HG03103 (cell line): ENCODE measurements around the gene ZFP69B.
A peak's percentile ranks its signal among the peaks of the same experiment; 100 is the strongest.
"Not testable (repeated sequence)": the region's sequence is repeated elsewhere in the genome, so short reads cannot be mapped to it uniquely, and the experiment has no call there.

ENCODE experiments used
- ATAC-seq: cut with Tn5 transposase; IDR thresholded peaks from one replicate; pipeline ENCODE4 v1.9.1; 2021; ENCODE audit warnings: low read depth; ENCODE audit not compliant: unreplicated experiment

The ZFP69B gene

GRCh38 chr1:40435471-40435870, 14.8 kb upstream of the ZFP69B start:
- no peak for ATAC-seq

- ATAC-seq: no peak
These were observed 14.4 kb upstream of the ZFP69B start for GRCh38 chr1:40435876-40436275.

DNA sequence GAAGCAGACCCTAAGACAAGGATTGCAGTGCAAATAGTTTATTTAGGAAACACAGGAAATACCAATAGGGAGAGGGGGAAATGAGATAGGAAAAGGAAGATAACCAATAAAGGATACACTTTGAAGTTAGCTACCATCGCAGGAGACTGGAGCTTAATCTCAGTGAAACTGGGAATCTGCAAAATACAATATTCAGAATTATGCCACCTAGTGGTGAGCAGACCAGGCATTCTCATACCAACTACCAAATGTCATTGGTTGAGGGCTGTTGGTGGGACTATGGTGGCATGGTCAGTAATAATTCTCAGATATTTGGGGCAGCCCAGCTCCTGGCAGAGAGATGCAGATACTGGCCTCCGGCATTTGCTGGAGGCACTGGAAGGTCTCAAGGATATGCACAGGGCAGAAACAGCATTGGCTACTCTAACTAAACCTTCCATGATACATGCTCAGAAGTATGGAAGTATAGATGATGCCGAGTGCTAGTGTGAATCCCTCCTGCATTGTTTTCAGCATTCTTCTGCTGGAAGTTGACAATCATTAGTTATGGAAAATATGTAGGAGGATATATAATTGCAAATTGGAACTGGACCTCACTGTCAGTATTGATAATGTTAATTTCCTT, 11.8 kb upstream of the ZFP69B start:
- no peak for ATAC-seq

DNA sequence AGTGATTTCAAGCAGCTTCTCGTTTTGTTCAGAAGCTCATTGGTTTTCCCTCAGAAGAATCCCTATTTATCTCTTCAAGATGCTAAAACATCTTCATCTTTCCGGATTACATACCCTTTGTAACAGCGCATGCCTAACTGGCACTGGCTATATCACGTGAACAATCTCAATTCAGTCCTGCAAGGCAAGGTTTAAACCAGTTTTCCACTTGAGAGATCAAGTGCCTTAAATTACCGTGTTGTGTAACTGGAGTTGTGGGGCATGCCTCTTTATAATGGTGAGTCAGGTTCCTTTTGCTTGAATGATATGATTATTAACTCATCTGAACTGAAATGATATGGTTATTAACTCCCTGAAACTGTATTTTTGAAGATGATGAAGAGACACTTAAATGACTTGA, 11.0 kb upstream of the ZFP69B start:
- ATAC-seq: no peak

DNA sequence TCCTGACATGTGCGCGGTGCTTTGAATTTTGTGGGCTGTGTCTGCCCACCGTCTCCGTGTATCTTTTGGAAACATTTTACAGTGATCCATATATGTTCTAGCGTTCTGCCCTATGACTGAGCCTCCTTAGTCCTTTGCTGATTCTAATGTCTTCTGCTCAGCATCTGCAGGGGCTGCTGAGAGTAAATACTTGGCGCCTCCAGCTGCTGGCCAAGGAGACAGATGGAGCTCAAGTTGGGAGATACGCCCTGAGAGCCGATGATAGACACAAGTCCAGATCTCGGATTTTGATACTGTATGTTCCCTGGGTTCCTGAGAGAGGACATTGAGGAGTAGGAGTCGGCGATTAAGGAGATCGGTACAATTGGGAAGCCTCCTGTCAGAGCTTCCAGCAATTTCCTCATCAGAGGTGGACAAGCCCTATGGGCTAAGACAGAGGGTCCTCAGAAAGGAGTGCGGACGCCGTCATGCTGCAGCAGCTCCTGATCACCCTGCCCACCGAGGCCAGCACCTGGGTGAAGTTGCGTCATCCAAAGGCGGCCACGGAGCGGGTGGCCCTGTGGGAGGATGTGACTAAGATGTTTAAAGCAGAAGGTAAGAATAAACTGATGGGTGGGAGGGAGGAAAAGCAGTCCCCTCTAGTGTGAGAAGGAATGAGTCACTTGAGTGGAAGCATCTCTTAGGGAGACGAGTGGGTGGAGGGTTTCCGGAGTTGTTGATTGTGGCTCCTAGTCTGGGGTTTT, 390 bp downstream of the ZFP69B start:
- no peak for ATAC-seq

GRCh38 chr1:40451238-40451585, 936 bp downstream of the ZFP69B start:
- no peak for ATAC-seq

DNA sequence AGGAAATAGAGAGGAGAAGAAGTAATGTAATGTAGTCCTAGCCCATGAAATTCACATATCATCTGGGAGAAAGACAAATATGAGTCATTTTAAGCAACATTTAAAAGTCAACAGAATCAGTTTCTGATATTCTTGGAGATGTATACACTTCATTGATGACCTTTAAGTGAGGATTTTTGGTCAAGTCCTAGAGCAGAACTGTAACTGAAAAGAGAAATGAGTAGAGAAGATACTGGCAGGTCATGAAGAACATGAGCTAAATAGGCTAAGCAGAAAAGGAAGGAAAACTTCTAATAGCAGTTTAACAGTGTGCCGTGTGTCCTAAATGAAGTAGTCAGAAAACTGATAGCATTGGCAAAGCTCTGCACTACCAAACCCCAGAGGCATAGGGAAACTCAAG, 4.6 kb downstream of the ZFP69B start:
- no peak for ATAC-seq

GRCh38 chr1:40462956-40463590, 12.8 kb downstream of the ZFP69B start:
- ATAC-seq: no peak

- no peak for ATAC-seq
These were observed 19.1 kb downstream of the ZFP69B start for GRCh38 chr1:40469327-40469726.

DNA sequence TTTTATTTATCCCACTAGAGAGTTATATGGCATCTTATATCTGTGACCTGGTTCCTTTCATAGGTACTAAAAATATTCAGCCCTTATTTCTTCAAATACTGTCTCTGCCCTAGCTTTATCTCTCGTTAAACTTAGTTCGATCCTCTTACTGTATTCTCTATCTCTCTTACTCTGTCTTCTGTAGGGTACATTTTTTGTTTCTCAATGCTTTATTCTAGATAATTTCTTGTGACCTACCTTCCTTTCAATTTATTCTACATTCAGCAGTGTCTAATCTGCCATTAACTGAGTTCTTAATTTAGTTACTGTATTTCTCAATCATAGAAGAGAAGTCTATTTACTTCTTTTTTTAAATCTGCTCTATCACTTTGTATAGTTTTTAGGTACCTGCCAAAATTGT, 25.0 kb downstream of the ZFP69B start:
- ATAC-seq: no peak

DNA sequence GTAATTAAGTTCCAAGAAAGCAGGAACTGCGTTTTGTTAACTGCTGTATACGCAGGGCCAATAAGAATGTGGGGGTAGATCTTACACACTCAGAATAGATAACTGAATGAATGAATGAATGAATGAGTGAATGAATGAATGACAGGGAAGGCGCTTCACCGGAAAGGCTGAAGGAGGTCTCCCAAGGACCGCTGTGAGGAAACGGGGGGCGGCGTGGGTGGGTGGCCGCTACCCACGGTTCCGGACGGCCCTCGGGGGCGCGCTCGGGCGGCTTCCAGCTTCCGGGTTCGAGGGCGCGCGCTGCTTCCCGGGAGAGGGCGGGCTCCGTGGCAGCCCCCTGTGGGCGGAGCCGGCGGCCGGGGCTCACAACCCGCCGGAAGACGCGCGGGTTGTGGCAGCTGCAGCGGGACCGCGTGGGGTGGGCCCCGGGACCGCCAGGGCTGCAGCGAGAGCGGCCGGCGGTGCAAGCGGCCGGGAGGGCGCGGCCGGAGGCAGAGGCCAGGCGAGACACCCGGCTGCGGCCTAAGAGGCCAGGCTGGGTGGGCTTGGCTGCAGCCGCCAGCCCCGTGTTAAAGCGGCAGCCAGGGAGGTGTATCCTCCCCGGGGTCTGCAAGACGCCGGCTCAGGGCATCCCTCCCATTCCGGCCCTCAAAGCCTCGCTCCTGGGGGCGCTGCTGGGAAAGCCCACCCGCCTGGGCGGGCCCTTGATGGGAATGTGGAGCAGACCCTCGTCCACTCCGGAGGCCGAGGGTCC, 26.8 kb downstream of the ZFP69B start, which contains the start of gene ZFP69:
Gene ZFP69, plus strand, starts transcription at position 367 of the 754 bp plus-strand sequence. CDS start 2,072 bp downstream, outside the sequence.
- ATAC-seq: peak; percentile 74

DNA sequence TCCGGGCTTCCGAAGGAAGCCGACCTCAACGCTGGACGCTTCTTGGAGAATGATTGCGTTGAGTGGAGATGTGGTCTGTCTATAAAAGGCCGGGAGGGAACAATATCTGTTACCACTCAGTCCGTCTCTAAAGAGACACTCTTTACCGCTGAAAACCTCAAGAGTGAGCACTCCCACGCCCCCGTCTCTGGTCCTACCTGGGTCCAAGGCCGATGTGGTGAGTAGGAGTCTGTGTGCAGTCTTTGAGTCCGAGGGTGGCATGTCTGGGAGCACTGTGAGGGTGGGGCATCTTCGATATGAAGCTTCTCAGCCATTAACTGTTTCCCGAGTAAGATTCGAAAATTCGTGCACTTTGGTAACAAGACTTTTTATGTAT, 27.4 kb downstream of the ZFP69B start:
- peak; percentile 15 for ATAC-seq

GRCh38 chr1:40478276-40478675, 28.0 kb downstream of the ZFP69B start:
- ATAC-seq: no peak

- no peak for ATAC-seq
These were observed 28.9 kb downstream of the ZFP69B start for GRCh38 chr1:40479156-40479555.

GRCh38 chr1:40495315-40495903, 45.1 kb downstream of the ZFP69B start:
- no peak for ATAC-seq

DNA sequence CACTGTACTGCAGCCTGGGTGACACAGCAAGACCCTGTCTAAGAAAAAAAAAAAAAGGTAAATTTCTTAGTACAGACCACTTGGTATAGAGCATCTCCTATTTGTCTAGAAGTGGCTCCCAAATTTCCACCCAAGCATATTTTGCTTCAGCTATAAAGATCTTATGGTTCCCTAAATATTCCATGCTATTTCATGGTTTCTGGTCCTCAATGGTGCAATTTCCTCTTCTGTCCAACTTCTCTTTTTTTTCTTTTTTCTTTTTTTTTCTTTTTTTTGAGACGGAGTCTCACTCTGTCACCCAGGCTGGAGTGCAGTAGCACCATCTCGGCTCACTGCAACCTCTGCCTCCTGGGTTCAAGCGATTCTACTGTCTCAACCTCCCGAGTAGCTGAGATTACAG, 52.4 kb downstream of the ZFP69B start:
- not testable (repeated sequence) for ATAC-seq

DNA sequence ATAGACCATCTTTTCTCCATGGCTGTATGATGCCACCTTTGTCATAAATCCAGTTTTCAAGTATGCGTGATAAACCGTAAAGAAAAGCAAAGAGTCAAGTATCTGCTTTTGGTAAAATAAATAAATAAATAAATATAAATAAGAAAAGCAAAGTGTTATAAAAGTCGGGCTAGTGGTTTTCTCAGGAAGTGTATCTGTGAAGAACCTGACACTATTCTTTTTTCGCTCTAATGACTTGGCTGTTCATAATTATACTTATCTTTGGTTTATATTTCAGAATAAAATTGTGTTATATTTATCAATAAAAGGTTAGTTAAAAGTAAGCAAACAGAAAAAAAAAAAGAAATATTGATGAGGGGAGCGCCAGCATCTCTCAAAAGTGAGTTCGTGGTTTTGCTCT, 57.7 kb downstream of the ZFP69B start:
- no peak for ATAC-seq

DNA sequence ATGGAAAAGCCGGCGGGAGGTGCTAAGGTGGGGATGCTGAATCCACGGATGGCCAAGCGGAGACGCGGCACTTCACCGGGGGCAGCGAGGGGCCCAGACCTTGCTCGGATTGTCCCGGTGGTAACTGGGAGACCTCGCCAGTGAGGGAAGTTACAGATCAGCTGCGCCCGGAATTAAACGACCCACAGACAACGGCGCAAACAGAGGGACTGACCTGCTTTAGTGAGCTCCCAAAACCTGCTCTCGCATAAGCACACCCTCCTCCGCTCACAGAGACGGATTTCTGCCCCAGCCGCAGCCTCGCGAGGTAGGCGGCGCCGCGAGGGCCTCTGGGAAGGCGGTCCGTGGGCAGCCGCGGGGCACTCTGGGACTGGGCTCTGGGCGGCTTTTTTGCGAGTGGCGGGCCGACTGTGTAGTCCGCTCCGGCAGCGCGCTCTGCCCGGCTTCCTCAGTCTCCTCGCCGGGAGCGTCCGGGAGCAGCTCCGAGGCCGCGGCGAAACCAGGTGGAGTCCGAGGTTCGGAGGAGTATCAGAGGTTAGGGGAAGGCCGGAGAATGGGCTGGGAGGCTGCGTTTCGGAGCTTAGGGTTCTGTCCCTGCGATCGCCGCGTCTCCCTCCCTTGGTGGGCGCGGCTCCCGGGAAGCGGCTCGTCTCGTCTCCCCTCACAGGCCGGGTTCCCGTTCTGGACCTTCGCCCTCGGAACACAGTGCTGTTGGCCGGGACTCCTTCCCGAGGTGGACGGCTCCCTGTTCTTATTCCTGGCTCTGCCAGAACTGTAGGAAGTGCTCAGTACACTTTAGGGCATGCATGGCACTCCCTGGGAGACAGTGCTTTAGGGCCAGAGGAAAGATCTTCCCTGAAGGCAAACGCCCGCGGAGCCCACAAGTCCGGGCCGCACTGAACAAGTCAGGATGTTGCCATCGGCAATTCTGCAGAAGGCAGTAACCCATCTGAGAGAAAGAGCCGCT, 58.4 kb downstream of the ZFP69B start, which contains the start of gene EXO5:
Gene EXO5, plus strand, starts transcription at position 393 of the 967 bp plus-strand sequence. CDS start 5,778 bp downstream, outside the sequence.
- ATAC-seq: peak; percentile 87
